Omental fat pad (tissue), 4 donors: Measurements from ENCODE around the gene OR10H3. TPM values are rescaled to one million over a fixed set of nuclear protein-coding genes. Genes with fewer than 3 reads are reported as not detected.
"Not testable (repeated sequence)": the region's sequence is repeated elsewhere in the genome, so short reads cannot be mapped to it uniquely, and the experiment has no call there.

Experiments
- ATAC-seq: fragments of 150-250 bp; one replicate; pipeline ENCODE4 v1.9.1; 2016; ENCODE audit warnings: mild to moderate bottlenecking, moderate library complexity; ENCODE audit not compliant: low FRiP score
- DNase-seq: peaks from one replicate; pipeline ENCODE4 v3.0.0-alpha.2; 2019; ENCODE audit warnings: low spot score
- total RNA-seq, 4 donors: library from RNA; depleted of rRNA; stranded (reverse); fragments of >200 nt; gene quantifications; one replicate each; pipeline ENCODE4 v1.1.0, GENCODE V29; 2016
- TF ChIP-seq, protein P1 (sequence below), 3 donors: fragments of 450-650 bp; IDR thresholded peaks; one replicate each; pipeline ENCODE4 v1.5.1; 2016 to 2017; ENCODE audit warnings: antibody characterized with exemption in 3 of 3, mild to moderate bottlenecking in 3 of 3, moderate library complexity in 2 of 3

OR10H3 gene
- total RNA-seq, 4 donors from 2014 or later, result not detected

DNA sequence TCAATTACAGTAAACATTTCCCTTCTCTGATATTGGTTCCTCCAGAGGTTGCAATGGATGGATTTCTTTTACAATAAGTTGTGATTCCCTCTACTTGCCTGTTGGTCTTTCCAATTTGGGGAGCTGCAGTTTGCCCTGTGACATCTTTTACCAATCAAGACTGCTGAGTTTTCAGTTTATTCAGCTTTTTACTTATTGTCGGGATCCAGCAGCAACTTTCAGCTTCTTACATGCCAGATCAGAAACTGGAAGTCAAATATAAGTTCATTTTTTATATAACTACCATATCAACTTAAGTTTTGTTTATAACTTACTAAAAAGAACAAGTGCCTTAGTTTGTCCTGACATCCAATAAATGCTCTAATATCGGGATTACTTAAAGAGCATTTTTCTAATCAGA, 10.5 kb downstream of the OR10H3 start:
- TF ChIP-seq, protein P1, sequence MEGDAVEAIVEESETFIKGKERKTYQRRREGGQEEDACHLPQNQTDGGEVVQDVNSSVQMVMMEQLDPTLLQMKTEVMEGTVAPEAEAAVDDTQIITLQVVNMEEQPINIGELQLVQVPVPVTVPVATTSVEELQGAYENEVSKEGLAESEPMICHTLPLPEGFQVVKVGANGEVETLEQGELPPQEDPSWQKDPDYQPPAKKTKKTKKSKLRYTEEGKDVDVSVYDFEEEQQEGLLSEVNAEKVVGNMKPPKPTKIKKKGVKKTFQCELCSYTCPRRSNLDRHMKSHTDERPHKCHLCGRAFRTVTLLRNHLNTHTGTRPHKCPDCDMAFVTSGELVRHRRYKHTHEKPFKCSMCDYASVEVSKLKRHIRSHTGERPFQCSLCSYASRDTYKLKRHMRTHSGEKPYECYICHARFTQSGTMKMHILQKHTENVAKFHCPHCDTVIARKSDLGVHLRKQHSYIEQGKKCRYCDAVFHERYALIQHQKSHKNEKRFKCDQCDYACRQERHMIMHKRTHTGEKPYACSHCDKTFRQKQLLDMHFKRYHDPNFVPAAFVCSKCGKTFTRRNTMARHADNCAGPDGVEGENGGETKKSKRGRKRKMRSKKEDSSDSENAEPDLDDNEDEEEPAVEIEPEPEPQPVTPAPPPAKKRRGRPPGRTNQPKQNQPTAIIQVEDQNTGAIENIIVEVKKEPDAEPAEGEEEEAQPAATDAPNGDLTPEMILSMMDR (IDR thresholded peaks at IDR 0.05), result no peak
- DNase-seq (no peak), ATAC-seq (no peak)

DNA sequence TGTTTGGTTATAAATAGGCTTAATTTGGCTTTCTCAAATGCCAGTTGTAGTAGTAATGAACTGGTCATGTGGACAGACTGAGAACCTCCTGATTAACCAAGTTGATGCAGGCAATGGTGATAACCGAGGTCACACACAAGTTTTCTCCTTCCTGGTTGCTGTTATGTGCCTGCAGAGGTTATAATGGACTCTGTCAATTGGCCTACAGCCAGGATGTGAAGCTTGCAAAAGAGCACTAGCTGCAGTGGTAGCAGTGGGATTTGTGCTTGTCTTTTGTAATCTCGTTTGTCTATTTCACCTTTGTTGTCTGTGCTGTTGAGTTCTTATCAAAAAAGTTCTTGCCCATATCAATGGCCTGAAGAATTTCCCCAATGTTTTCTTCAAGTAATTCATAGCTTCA, 20.6 kb downstream of the OR10H3 start:
- TF ChIP-seq, protein P1 (IDR thresholded peaks at IDR 0.05), result no peak
- DNase-seq, result no peak
- ATAC-seq, result no peak

DNA sequence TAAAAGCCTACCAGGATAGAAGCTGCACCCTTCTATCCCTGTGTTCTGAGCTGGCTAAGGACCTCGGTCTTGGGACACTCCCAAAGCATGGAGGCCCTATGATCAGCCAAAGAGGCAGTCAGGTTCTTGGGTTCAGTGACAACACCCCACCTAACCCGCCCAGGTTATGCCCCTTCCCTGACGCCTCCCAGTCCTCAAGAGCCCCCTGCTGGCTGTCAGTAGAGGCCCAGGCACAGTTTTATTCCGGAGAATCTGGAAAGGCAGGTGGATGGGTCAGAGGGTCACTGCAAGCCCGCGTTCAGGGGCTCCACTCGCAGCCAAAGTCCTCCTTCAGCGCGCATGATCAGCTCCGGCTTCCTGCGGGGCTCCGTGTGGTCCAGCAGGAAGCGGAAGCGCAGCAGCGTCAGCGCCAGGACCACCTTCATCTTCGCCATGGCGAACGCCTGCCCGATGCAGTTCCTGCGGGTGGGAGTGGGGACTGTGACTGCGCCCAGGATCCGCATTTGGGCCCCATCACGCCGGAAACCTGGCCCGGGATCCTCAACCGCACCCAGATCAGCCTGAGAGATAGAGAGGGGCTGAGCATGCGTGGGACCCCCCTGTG, 22.3 kb downstream of the OR10H3 start:
- DNase-seq (no peak), ATAC-seq (no peak)
- TF ChIP-seq, protein P1 (IDR thresholded peaks at IDR 0.05), result no peak

DNA sequence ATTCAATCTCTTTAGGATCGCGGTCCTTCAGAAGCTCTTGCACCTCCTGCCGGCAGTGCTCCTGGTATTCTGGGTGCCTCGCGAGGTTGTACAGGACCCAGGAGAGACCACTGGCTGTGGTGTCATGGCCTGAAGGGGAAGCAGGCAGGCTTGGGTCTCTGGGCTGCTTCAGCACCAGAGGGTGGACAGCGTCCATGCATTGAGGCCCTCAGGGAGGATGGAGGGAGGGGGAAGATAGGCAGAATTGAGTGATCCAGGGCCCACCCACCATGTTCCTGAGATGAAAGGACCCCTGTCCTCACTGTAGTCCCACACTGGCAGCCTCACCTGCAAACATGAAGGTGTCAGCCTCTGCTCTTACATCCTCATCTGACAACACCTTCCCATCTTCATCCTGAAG, 31.8 kb downstream of the OR10H3 start:
- TF ChIP-seq, protein P1 (IDR thresholded peaks at IDR 0.05), result no peak
- ATAC-seq (no peak), DNase-seq (no peak)

DNA sequence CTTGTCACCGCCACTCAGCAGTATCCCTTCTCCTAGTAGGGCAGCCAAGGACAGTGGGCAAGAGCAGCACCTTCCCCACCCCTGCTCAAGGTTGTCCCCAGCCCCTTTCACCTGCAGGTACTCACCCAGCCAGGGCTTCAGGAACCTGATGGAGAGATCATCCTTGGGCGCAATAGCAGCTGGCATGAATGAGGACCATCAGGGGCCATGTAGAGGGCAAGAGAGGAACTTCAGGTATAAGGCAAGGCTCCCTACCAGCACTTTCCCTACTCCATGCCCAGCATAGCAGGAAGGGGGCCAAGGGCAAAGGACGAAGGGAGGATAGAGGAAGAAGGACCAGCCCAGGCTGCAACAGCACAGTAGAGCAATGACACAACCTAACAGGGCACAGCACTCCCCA, 36.4 kb downstream of the OR10H3 start:
- not testable (repeated sequence) for DNase-seq, ATAC-seq

DNA sequence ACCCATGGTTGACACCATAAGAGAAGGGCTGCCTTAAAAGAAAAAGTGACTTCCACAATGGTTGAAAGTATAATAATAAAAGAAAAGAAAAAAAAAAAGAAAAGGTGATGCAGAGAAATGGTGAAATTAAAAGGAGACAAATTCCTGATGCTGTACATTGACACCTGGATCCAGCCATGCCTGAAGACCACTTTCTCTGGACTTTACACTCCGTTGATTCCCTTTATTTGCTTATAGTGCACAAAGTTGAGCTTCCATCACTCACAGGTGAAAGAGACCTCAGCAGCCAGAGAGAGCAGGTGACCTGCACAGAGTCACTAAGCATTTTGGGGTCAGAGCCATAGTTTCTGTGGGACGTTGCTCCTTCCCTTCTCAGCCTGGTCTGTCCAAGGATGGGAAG, 37.5 kb downstream of the OR10H3 start:
- TF ChIP-seq, protein P1 (IDR thresholded peaks at IDR 0.05), result no peak
- DNase-seq (no peak), ATAC-seq (no peak)

DNA sequence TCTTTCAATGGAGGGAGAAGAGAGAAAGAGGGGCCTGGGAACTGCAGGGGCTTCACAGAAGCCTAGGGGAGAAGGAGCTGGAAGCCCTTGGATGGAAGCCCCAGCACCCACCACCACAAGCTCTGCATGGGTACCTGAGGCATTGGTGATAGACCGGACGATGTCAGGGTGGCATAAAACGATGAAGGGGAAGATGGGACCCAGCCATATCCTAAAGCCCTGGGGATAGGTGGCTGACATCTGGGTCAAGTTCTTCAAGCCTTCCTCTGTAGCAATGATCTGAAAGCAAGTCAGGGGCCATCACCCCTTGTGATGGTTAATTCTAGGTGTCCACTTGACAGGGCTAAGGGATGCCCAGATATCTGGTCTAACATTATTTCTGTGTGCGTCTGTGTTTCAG, 38.5 kb downstream of the OR10H3 start:
- no peak for ATAC-seq
- TF ChIP-seq, protein P1 (IDR thresholded peaks at IDR 0.05), result no peak
- DNase-seq, result no peak
